Mucosa of rectum (tissue), 2 donors: ENCODE results near the gene MARK1.

Experiments used
- H3K27ac ChIP-seq, 2 donors: one replicate each; pipeline ENCODE4 v1.7.0; 2013; ENCODE audit warnings: inconsistent platforms in 2 of 2, low read depth in 2 of 2, low read length in 2 of 2
- H3K27me3 ChIP-seq, 2 donors: one replicate each; pipeline ENCODE4 v1.7.0; 2013; ENCODE audit warnings: low read length in 2 of 2; ENCODE audit not compliant: control insufficient read depth in 2 of 2, insufficient read depth in 2 of 2
- H3K36me3 ChIP-seq, 2 donors: one replicate each; pipeline ENCODE4 v1.7.0; 2013; ENCODE audit warnings: low read length in 2 of 2; ENCODE audit not compliant: control insufficient read depth in 2 of 2, insufficient read depth in 2 of 2
- H3K4me1 ChIP-seq, 2 donors: one replicate each; pipeline ENCODE4 v1.7.0; 2013; ENCODE audit warnings: low read length in 2 of 2, mild to moderate bottlenecking in 1 of 2; ENCODE audit not compliant: control insufficient read depth in 2 of 2, insufficient read depth in 2 of 2
- H3K4me3 ChIP-seq, 2 donors: one replicate each; pipeline ENCODE4 v1.7.0; 2013; ENCODE audit warnings: low read length in 2 of 2
- H3K9ac ChIP-seq, 2 donors: one replicate each; pipeline ENCODE4 v1.7.0; 2013; ENCODE audit warnings: low read length in 2 of 2, low read depth in 1 of 2, mild to moderate bottlenecking in 1 of 2
- H3K9me3 ChIP-seq, 2 donors: one replicate each; pipeline ENCODE4 v1.7.0; 2013; ENCODE audit warnings: low read length in 2 of 2; ENCODE audit not compliant: control insufficient read depth in 2 of 2
- donor health status: healthy.
- donor health status: Normal muscosa, but diverticular disease.

MARK1 gene

GRCh38 chr1:220504329-220504728 is 23.6 kb upstream of the MARK1 start:
- no peaks in the 10 kb centered on the region for H3K9me3 ChIP-seq
- no peak overlapping the region for H3K4me3 ChIP-seq
- H3K36me3 ChIP-seq, result no peaks in the 10 kb centered on the region
- no peaks in the 10 kb centered on the region for H3K4me1 ChIP-seq
- H3K9ac ChIP-seq, result no peak overlapping the region
- no peaks in the 10 kb centered on the region for H3K27me3 ChIP-seq
- H3K27ac ChIP-seq, result no peak overlapping the region

GRCh38 chr1:220507085-220507484 is 20.9 kb upstream of the MARK1 start:
- H3K36me3 ChIP-seq, result no peaks in the 10 kb centered on the region
- H3K9ac ChIP-seq, result no peak overlapping the region
- H3K27me3 ChIP-seq, result no peaks in the 10 kb centered on the region
- no peaks in the 10 kb centered on the region for H3K4me1 ChIP-seq
- no peak overlapping the region for H3K27ac ChIP-seq
- H3K9me3 ChIP-seq, result no peaks in the 10 kb centered on the region
- H3K4me3 ChIP-seq, result no peak overlapping the region

GRCh38 chr1:220511179-220511578 is 16.8 kb upstream of the MARK1 start:
- Histone ChIP-seq H3K9me3 (no peaks in the 10 kb centered on the region), H3K27me3 (no peaks in the 10 kb centered on the region), H3K4me1 (no peaks in the 10 kb centered on the region), H3K27ac (no peak overlapping the region), H3K9ac (no peak overlapping the region), H3K4me3 (no peak overlapping the region), H3K36me3 (no peaks in the 10 kb centered on the region)

GRCh38 chr1:220511785-220512184 is 16.2 kb upstream of the MARK1 start:
- no peak overlapping the region for H3K4me3 ChIP-seq
- H3K4me1 ChIP-seq, result peaks cover 0 to 3% of the 10 kb centered on the region in 2 donors
- H3K27ac ChIP-seq, result no peak overlapping the region
- no peaks in the 10 kb centered on the region for H3K36me3 ChIP-seq
- no peaks in the 10 kb centered on the region for H3K27me3 ChIP-seq
- no peak overlapping the region for H3K9ac ChIP-seq
- H3K9me3 ChIP-seq, result no peaks in the 10 kb centered on the region

GRCh38 chr1:220513834-220514233 is 14.1 kb upstream of the MARK1 start:
- no peaks in the 10 kb centered on the region for H3K27me3 ChIP-seq
- no peak overlapping the region for H3K4me3 ChIP-seq
- peaks cover 0 to 3% of the 10 kb centered on the region in 2 donors for H3K4me1 ChIP-seq
- no peak overlapping the region for H3K27ac ChIP-seq
- H3K9ac ChIP-seq, result no peak overlapping the region
- H3K36me3 ChIP-seq, result no peaks in the 10 kb centered on the region
- no peaks in the 10 kb centered on the region for H3K9me3 ChIP-seq

- Histone ChIP-seq H3K4me3 (no peak overlapping the region), H3K27me3 (no peaks in the 10 kb centered on the region), H3K4me1 (peaks cover 0 to 3% of the 10 kb centered on the region in 2 donors), H3K9ac (no peak overlapping the region), H3K9me3 (no peaks in the 10 kb centered on the region), H3K27ac (no peak overlapping the region), H3K36me3 (no peaks in the 10 kb centered on the region)
Measured at GRCh38 chr1:220514256-220514655, 13.7 kb upstream of the MARK1 start.

GRCh38 chr1:220516014-220516721 is 11.8 kb upstream of the MARK1 start:
- H3K27ac ChIP-seq, result no peak overlapping the region
- H3K9me3 ChIP-seq, result no peaks in the 10 kb centered on the region
- H3K4me3 ChIP-seq, result no peak overlapping the region
- no peaks in the 10 kb centered on the region for H3K36me3 ChIP-seq
- no peaks in the 10 kb centered on the region for H3K27me3 ChIP-seq
- no peak overlapping the region for H3K9ac ChIP-seq
- peaks cover 0 to 3% of the 10 kb centered on the region in 2 donors for H3K4me1 ChIP-seq

GRCh38 chr1:220516722-220517042 is 11.3 kb upstream of the MARK1 start:
- H3K4me1 ChIP-seq, result peaks cover 0 to 6% of the 10 kb centered on the region in 2 donors
- no peaks in the 10 kb centered on the region for H3K27me3 ChIP-seq
- H3K27ac ChIP-seq, result no peak overlapping the region
- H3K4me3 ChIP-seq, result no peak overlapping the region
- no peaks in the 10 kb centered on the region for H3K9me3 ChIP-seq
- H3K9ac ChIP-seq, result no peak overlapping the region
- H3K36me3 ChIP-seq, result no peaks in the 10 kb centered on the region

- peaks cover 0 to 3% of the 10 kb centered on the region in 2 donors for H3K4me1 ChIP-seq
- H3K9me3 ChIP-seq, result no peaks in the 10 kb centered on the region
- no peak overlapping the region for H3K27ac ChIP-seq
- H3K4me3 ChIP-seq, result no peak overlapping the region
- H3K9ac ChIP-seq, result no peak overlapping the region
- H3K27me3 ChIP-seq, result no peaks in the 10 kb centered on the region
- no peaks in the 10 kb centered on the region for H3K36me3 ChIP-seq
Measured at GRCh38 chr1:220521778-220522177, 6.2 kb upstream of the MARK1 start.

- Histone ChIP-seq H3K9ac (no peak overlapping the region), H3K4me1 (peaks cover 6 to 12% of the 10 kb centered on the region in 2 donors), H3K4me3 (no peak overlapping the region), H3K27ac (no peak overlapping the region), H3K27me3 (peaks cover 5 to 8% of the 10 kb centered on the region in 2 donors), H3K9me3 (no peaks in the 10 kb centered on the region), H3K36me3 (no peaks in the 10 kb centered on the region)
Measured at GRCh38 chr1:220526294-220526693, 1.6 kb upstream of the MARK1 start.
